Astrocyte of the cerebellum (primary cell): Measurements from ENCODE around the gene PDE4D.

ENCODE experiments used
- DNase-seq: peaks from one replicate; pipeline ENCODE4 v3.0.0-alpha.2; 2011; ENCODE audit warnings: low read depth
- H3K4me3 ChIP-seq: 2 replicates; pipeline ENCODE4 v1.5.1; 2011; ENCODE audit warnings: mild to moderate bottlenecking, low read depth, low read length, moderate library complexity
- in situ Hi-C: cut with HindIII; loops from 2 replicates; pipeline ENCODE4 v1.10.0; 2017; ENCODE audit warnings: low sequenced_read_pairs
- TF ChIP-seq, protein P1 (sequence below): IDR thresholded peaks from 2 replicates; pipeline ENCODE4 v1.5.1; 2012; ENCODE audit warnings: low read length, low read depth, moderate library complexity, mild to moderate bottlenecking; ENCODE audit errors: missing control alignments

The PDE4D gene

GRCh38 chr5:59873113-59873512, 20.4 kb downstream of the PDE4D start:
- TF ChIP-seq, protein P1, sequence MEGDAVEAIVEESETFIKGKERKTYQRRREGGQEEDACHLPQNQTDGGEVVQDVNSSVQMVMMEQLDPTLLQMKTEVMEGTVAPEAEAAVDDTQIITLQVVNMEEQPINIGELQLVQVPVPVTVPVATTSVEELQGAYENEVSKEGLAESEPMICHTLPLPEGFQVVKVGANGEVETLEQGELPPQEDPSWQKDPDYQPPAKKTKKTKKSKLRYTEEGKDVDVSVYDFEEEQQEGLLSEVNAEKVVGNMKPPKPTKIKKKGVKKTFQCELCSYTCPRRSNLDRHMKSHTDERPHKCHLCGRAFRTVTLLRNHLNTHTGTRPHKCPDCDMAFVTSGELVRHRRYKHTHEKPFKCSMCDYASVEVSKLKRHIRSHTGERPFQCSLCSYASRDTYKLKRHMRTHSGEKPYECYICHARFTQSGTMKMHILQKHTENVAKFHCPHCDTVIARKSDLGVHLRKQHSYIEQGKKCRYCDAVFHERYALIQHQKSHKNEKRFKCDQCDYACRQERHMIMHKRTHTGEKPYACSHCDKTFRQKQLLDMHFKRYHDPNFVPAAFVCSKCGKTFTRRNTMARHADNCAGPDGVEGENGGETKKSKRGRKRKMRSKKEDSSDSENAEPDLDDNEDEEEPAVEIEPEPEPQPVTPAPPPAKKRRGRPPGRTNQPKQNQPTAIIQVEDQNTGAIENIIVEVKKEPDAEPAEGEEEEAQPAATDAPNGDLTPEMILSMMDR, result no peak
- in situ Hi-C loops, result no loop called here
- H3K4me3 ChIP-seq, result no peak overlapping the region
- peak; percentile 20 for DNase-seq

GRCh38 chr5:59866661-59867060, 26.9 kb downstream of the PDE4D start:
- no peak overlapping the region for H3K4me3 ChIP-seq
- DNase-seq, result no peak
- in situ Hi-C loops, result no loop called here
- TF ChIP-seq, protein P1, result no peak

DNA sequence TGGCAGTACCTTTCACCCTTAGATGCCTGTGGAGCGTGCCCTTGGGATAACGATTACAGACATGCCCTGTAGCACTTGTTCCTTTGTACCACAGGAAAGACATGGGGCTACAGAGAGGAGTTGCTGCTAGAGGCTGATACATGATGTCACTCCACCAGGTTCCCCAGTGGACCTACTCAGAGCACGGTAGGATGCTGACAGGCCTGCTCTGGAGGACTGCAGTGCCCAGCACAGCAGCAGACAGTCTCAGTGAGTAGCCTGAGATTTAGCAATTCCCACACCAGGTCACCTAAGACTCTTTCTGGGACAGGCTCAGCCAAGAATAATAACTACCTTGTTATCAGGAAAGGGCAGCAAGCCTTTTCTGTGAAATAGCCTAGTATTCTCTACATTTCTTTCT, 28.8 kb downstream of the PDE4D start:
- no peak overlapping the region for H3K4me3 ChIP-seq
- TF ChIP-seq, protein P1, result no peak
- no peak for DNase-seq
- in situ Hi-C loops, result no loop called here

DNA sequence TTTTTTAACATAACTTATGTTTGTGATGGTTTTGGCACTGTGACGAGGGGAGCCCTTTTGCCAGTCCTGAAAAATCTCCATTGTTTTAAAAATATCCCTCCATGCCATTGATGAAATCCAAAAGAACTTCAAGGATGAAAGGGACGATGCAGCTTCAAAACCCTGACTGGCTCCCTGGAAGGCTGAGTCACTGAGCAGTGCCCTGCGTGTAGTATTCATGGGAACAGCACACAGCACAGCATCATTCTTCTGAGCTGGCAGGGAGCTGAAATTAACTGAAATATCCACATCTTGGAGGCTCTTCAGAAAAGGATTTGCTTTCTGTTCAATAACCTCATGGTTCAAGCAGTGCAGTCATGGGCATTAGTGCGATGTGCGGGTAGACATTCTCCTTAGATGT, 29.7 kb downstream of the PDE4D start:
- TF ChIP-seq, protein P1, result no peak
- in situ Hi-C loops, result no loop called here
- no peak overlapping the region for H3K4me3 ChIP-seq
- DNase-seq, result no peak

DNA sequence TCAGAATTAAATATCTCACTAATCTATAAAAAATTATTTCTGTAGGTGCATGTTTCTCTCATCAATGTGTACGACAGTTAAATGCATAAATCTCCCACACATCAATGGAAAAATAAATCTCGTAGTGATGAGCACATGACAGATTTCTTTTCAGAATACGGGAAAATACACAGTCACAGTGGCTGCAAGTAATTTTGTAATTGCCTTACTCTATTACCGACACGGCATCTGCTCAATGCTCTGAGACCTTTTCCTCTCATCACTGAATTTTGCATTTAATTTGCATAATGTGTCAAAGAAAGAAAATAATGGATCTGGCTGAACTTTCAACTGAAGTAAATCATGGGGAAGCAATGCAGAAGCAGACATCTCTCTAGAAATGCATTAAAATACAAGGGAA, 37.2 kb downstream of the PDE4D start:
- no peak for DNase-seq
- in situ Hi-C loops, result no loop called here
- TF ChIP-seq, protein P1, result no peak
- no peak overlapping the region for H3K4me3 ChIP-seq

DNA sequence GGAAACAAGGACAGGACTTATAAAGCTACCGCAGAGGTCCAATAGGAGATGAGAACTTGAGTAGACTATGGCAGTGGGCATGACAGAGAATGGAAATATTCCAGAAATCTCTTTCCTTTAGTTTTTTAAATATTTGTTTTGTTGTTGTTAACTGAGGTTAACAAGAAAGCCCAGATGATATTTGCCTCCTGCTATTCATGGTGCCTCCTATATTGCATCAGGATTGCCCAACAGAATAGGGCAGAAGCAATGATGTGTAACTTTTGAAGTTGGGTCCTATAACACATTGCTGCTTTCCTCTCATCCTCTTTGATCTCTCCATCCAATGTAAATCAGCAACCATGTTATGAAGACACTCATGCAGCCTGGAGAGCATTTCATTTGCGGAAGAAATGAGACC, 42.8 kb downstream of the PDE4D start:
- no peak overlapping the region for H3K4me3 ChIP-seq
- TF ChIP-seq, protein P1, result no peak
- in situ Hi-C loops, result no loop called here
- no peak for DNase-seq

- in situ Hi-C loops, result no loop called here
- no peak for DNase-seq
- TF ChIP-seq, protein P1, result no peak
- H3K4me3 ChIP-seq, result no peak overlapping the region
Measured at GRCh38 chr5:59847586-59847985, 45.9 kb downstream of the PDE4D start.
